K562 (cell line): Measurements from ENCODE around the gene TENT4A. TPM values are rescaled to one million over a fixed set of nuclear protein-coding genes. Genes with fewer than 3 reads are reported as not detected.

Source experiments
- ATAC-seq: fragments of 200-7000 bp; cut with Tn5 transposase; 3 replicates; pipeline ENCODE4 v1.9.1; 2020; ENCODE audit warnings: moderate library complexity
- BruUV-seq: library from RNA; stranded (reverse); fragments of 400-500 nt; replicated peaks from 2 replicates; lab custom pipeline; 2021; lab: Mats Ljungman, UMichigan
- CTCF ChIA-PET: fragments of 300-600 bp; formaldehyde crosslinking; extraction: SDS; loops from one replicate; lab custom pipeline; 2021; ENCODE audit warnings: low intra/inter-chr PET ratio; lab: Yijun Ruan, JAX
- POLR2A ChIA-PET: fragments of 300-600, 350-650 bp; sonication (Branson Sonifier 250); formaldehyde crosslinking; extraction: SDS; loops from one replicate; lab custom pipeline; 2021; ENCODE audit warnings: antibody characterized with exemption, inconsistent platforms; lab: Yijun Ruan, JAX
- DNase-seq, 4 experiments: peaks; one replicate each; pipeline versions ENCODE4 v3.0.0 to v3.0.0-alpha.2; 2011 to 2018; ENCODE audit warnings: low spot score in 3 of 4, mixed read lengths in 3 of 4; ENCODE audit errors: extremely low read depth in 1 of 4
- FAIRE-seq: peaks from 2 replicates; lab custom pipeline; 2011; peaks lifted over from hg19 to GRCh38; lab: Jason Lieb, UNC
- H2AFZ ChIP-seq: 2 replicates; pipeline ENCODE4 v1.6.0; 2011; ENCODE audit warnings: low read depth, low read length, control low read depth, inconsistent platforms
- H3K27ac ChIP-seq: fragments of 200-600 bp; 3 replicates; pipeline ENCODE4 v1.8.0; 2011; ENCODE audit warnings: low read depth, mild to moderate bottlenecking, control low read depth, inconsistent platforms, low read length, moderate library complexity, mixed read lengths; ENCODE audit errors: extremely low read depth
- H3K27me3 ChIP-seq, 2 experiments: fragments of 300-600 bp in 1 of 2; 2 replicates in 1 of 2; 3 replicates in 1 of 2; pipeline versions ENCODE4 v1.6.0 to v1.8.0; 2011; ENCODE audit warnings: inconsistent platforms in 2 of 2, low read length in 2 of 2, mild to moderate bottlenecking in 1 of 2, mixed read lengths in 1 of 2, moderate library complexity in 1 of 2; ENCODE audit not compliant: control insufficient read depth in 2 of 2, insufficient read depth in 2 of 2
- H3K36me3 ChIP-seq: fragments of 300-600 bp; 3 replicates; pipeline ENCODE4 v1.8.0; 2011; ENCODE audit warnings: mild to moderate bottlenecking, low read length, inconsistent platforms; ENCODE audit not compliant: control insufficient read depth, insufficient read depth
- H3K4me1 ChIP-seq, 2 experiments: fragments of 200-600 bp in 1 of 2; replicated peaks in 1 of 2; 2 replicates in 1 of 2; 3 replicates in 1 of 2; pipeline versions ENCODE4 v1.5.1 to v1.8.0; 2011; ENCODE audit warnings: inconsistent platforms in 2 of 2, low read length in 2 of 2, mild to moderate bottlenecking in 1 of 2, mixed read lengths in 1 of 2, moderate library complexity in 1 of 2; ENCODE audit not compliant: control insufficient read depth in 2 of 2, insufficient read depth in 2 of 2
- H3K4me2 ChIP-seq: 2 replicates; pipeline ENCODE4 v1.6.1; 2011; ENCODE audit warnings: low read length, control low read depth, inconsistent platforms, mixed read lengths; ENCODE audit not compliant: insufficient read depth
- H3K4me3 ChIP-seq: fragments of 200-600 bp; sonication (generic), shearing (Covaris generic); 2 replicates; pipeline ENCODE4 v1.5.1; 2016; ENCODE audit warnings: control low read depth, inconsistent platforms
- H3K79me2 ChIP-seq: fragments of 200-600 bp; 3 replicates; pipeline ENCODE4 v1.8.0; 2011; ENCODE audit warnings: low read length, inconsistent platforms; ENCODE audit not compliant: control insufficient read depth, insufficient read depth
- H3K9ac ChIP-seq, 2 experiments: 2 replicates each; pipeline versions ENCODE4 v1.6.0 to v1.6.1; 2011; ENCODE audit warnings: low read depth in 2 of 2, low read length in 2 of 2, control low read depth in 1 of 2, inconsistent platforms in 1 of 2, mild to moderate bottlenecking in 1 of 2, mixed read lengths in 1 of 2; ENCODE audit not compliant: insufficient read depth in 1 of 2
- H3K9me1 ChIP-seq: one replicate; pipeline ENCODE4 v1.6.0; 2011; ENCODE audit warnings: inconsistent platforms, mild to moderate bottlenecking, low read length, moderate library complexity; ENCODE audit not compliant: control insufficient read depth, insufficient read depth
- H3K9me3 ChIP-seq: replicated peaks from 2 replicates; pipeline ENCODE4 v1.5.1; 2011; ENCODE audit warnings: low read depth, low read length, inconsistent platforms; ENCODE audit not compliant: control insufficient read depth, insufficient read depth
- H4K20me1 ChIP-seq: replicated peaks from 2 replicates; pipeline ENCODE4 v1.6.1; 2011; ENCODE audit warnings: low read length, inconsistent platforms, mixed read lengths; ENCODE audit not compliant: control insufficient read depth, insufficient read depth
- CBX8 ChIP-seq: fragments of 200-600 bp; sonication (generic); IDR thresholded peaks from 2 replicates; pipeline ENCODE4 v1.6.1; 2012; ENCODE audit warnings: borderline replicate concordance, mixed run types, low read depth, mild to moderate bottlenecking, moderate library complexity, mixed read lengths, low read length, control low read depth, inconsistent platforms; ENCODE audit not compliant: poor library complexity, severe bottlenecking; ENCODE audit errors: extremely low read depth
- ETV1 ChIP-seq: fragments of 450-650 bp; conservative IDR thresholded peaks from 2 replicates; pipeline ENCODE4 v1.6.1; 2016; ENCODE audit warnings: missing genetic modification characterization, control low read depth, low read depth, missing compliant biosample characterization
- KDM5B ChIP-seq: fragments of 200-600 bp; sonication (generic); IDR thresholded peaks from 2 replicates; pipeline ENCODE4 v1.6.1; 2012; ENCODE audit warnings: low read depth, mild to moderate bottlenecking, moderate library complexity, low read length, control low read depth, inconsistent platforms; ENCODE audit not compliant: insufficient replicate concordance
- KLF1 ChIP-seq: fragments of 450-650 bp; IDR thresholded peaks from 2 replicates; pipeline ENCODE4 v1.6.1; 2016; ENCODE audit warnings: missing genetic modification characterization, missing compliant biosample characterization
- MCM2 ChIP-seq: fragments of 450-650 bp; IDR thresholded peaks from 2 replicates; pipeline ENCODE4 v1.6.1; 2017; ENCODE audit warnings: low read depth, mild to moderate bottlenecking
- NONO ChIP-seq, 2 experiments: fragments of 200-400 bp in 1 of 2; fragments of 450-650 bp in 1 of 2; formaldehyde crosslinking in 1 of 2; IDR thresholded peaks; 2 replicates each; pipeline ENCODE4 v1.6.1; 2017; ENCODE audit warnings: low read depth in 2 of 2, mild to moderate bottlenecking in 2 of 2, moderate library complexity in 2 of 2, low read length in 1 of 2
- OTX1 ChIP-seq: fragments of 450-650 bp; formaldehyde crosslinking; IDR thresholded peaks from 2 replicates; pipeline ENCODE4 v1.4.0; 2022; ENCODE audit warnings: mild to moderate bottlenecking
- SMARCA5 ChIP-seq: fragments of 450-650 bp; IDR thresholded peaks from 2 replicates; pipeline ENCODE4 v1.6.1; 2016
- SMARCC2 ChIP-seq: fragments of 450-650 bp; IDR thresholded peaks from 2 replicates; pipeline ENCODE4 v1.6.1; 2017; ENCODE audit warnings: antibody characterized with exemption, moderate library complexity, mild to moderate bottlenecking, low read depth
- STAG1 ChIP-seq: sonication (generic); formaldehyde crosslinking; IDR thresholded peaks from 2 replicates; pipeline ENCODE4 v1.5.0; 2020; ENCODE audit warnings: missing genetic modification reagents, borderline replicate concordance
- TCF7L2 ChIP-seq: fragments of 150-350 bp; IDR thresholded peaks from 2 replicates; pipeline ENCODE4 v1.6.1; 2016; ENCODE audit warnings: low read depth, mild to moderate bottlenecking, low read length, moderate library complexity
- ZBTB17 ChIP-seq: fragments of 450-650 bp; formaldehyde crosslinking; IDR thresholded peaks from 2 replicates; pipeline ENCODE4 v1.4.0; 2020; ENCODE audit warnings: mild to moderate bottlenecking
- ZNF3 ChIP-seq: fragments of 250-450 bp; sonication (Bioruptor Pico); IDR thresholded peaks from 2 replicates; pipeline ENCODE4 v1.5.0; 2021; ENCODE audit warnings: mild to moderate bottlenecking, moderate library complexity
- WGBS: fragments of 100-300 bp; shearing (Covaris generic); methylation state at CpG from one replicate; pipeline ENCODE4 v1.1.6; 2016; ENCODE audit warnings: low coverage, mixed read lengths; ENCODE audit not compliant: insufficient coverage; ENCODE audit errors: missing lambda C conversion rate; 5-methylcytosine and 5-hydroxymethylcytosine counted together
- in situ Hi-C: fragments of 300-500 bp; cut with MboI; formaldehyde crosslinking; loops from 4 replicates; pipeline ENCODE4 v1.15.0; 2018; ENCODE audit warnings: inconsistent platforms, mixed read lengths
- intact Hi-C: fragments of 100-400 bp; cut with micrococcal nuclease; formaldehyde crosslinking; loops from 2 replicates; pipeline ENCODE4 v1.14.2; 2022
- polyA plus RNA-seq, 8 experiments: library from polyadenylated mRNA; depleted of rRNA in 4 of 8; stranded (reverse) in 5 of 8; unstranded in 3 of 8; fragments of >200 nt; fragmentation: Nextera tagmentation in 2 of 8; fragmentation: Illumina TruSeq in 1 of 8; extraction: Ambion mirVana in 2 of 8; extraction: Trizol in 1 of 8; gene quantifications; 2 replicates each; pipeline versions ENCODE4 v1.2.1 to v1.2.3, GENCODE V29; 2011 to 2014; ENCODE audit warnings: inconsistent platforms in 1 of 8, missing spikeins in 1 of 8
- total RNA-seq, 7 experiments: library from RNA; depleted of rRNA in 6 of 7; stranded (reverse); fragments of >200 nt in 6 of 7; fragmentation: Illumina TruSeq in 2 of 7; extraction: Trizol in 2 of 7; gene quantifications; 2 replicates each; pipeline versions ENCODE4 v1.2.1 to v1.2.3, GENCODE V29; 2011 to 2021; ENCODE audit warnings: low replicate concordance in 1 of 7
- TF ChIP-seq, protein P1 (sequence below): fragments of 450-650 bp; formaldehyde crosslinking; IDR thresholded peaks from 2 replicates; pipeline ENCODE4 v1.4.0; 2020; ENCODE audit warnings: mild to moderate bottlenecking, moderate library complexity
- TF ChIP-seq, protein P2 (sequence below): fragments of 250-450 bp; sonication (Bioruptor Pico); IDR thresholded peaks from 2 replicates; pipeline ENCODE4 v1.8.0; 2022; ENCODE audit warnings: inconsistent platforms, mild to moderate bottlenecking, moderate library complexity, borderline replicate concordance
- TF ChIP-seq, protein P3 (sequence below): IDR thresholded peaks from 2 replicates; pipeline ENCODE4 v1.6.1; 2012; ENCODE audit warnings: low read depth, low read length, improper control_type of control experiment, borderline replicate concordance

Gene TENT4A
- total and polyA plus RNA-seq, 9 of the 15 experiments (the other 6 are each of a cell fraction or from before 2014, with no cell fraction given), result 1.3 to 27.3 (median 13.0) TPM

DNA sequence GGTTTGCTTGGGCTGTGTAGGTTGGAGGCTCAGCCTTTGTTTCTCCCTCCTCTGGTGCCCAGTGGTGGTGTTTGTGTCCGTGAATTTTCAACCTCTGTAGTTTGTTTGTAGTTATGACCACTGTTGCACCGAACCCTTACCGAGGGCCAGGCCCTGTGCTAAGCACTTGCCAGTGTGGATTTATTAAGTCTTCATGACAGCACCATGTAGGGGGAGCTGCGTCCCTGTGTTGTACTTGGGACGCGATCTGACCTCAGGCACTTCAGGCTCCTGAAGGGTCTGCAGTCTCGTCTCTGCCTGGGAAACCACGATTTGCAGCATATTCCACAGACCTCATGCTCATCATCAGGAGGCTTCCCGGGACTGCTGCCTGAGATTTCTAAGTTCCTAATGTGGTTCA is 12.8 kb downstream of the TENT4A start:
- POLR2A ChIA-PET, result interaction anchor here (0.6 to 0.7 kb wide), 2 partner anchors 19 to 196 kb away, joined by 3 read pairs; no protein-coding TSS in a partner anchor
- ATAC-seq, result no peak
- CTCF ChIA-PET, result no interaction called here
- H3K9me1 ChIP-seq, result peaks cover 15% of the 10 kb centered on the region
- H3K4me2 ChIP-seq, result no peak overlapping the region
- H3K27me3 ChIP-seq, result no peaks in the 10 kb centered on the region
- no peaks in the 10 kb centered on the region for H3K9me3 ChIP-seq
- in situ Hi-C loops, result loop anchor here (25.0 kb wide), 1 partner anchor 1239 kb away; no protein-coding TSS in a partner anchor
- no peak overlapping the region for H3K4me3 ChIP-seq
- no peak overlapping the region for H2AFZ ChIP-seq
- peaks cover 66% of the 10 kb centered on the region for H4K20me1 ChIP-seq
- peaks cover 68% of the 10 kb centered on the region; the same call in 2 of the 3 replicates for H3K36me3 ChIP-seq
- no peak for TF ChIP-seq KDM5B
- TF ChIP-seq KLF1 (tag), result no peak
- TF ChIP-seq OTX1 (CRISPR knock-in tag), result no peak
- TF ChIP-seq ETV1 (tag), result no peak
- no peak for TF ChIP-seq STAG1 (CRISPR knock-in tag)
- TF ChIP-seq, protein P1, sequence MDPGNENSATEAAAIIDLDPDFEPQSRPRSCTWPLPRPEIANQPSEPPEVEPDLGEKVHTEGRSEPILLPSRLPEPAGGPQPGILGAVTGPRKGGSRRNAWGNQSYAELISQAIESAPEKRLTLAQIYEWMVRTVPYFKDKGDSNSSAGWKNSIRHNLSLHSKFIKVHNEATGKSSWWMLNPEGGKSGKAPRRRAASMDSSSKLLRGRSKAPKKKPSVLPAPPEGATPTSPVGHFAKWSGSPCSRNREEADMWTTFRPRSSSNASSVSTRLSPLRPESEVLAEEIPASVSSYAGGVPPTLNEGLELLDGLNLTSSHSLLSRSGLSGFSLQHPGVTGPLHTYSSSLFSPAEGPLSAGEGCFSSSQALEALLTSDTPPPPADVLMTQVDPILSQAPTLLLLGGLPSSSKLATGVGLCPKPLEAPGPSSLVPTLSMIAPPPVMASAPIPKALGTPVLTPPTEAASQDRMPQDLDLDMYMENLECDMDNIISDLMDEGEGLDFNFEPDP (CRISPR knock-in tag), result no peak
- no peak for TF ChIP-seq SMARCA5
- TF ChIP-seq, protein P2, sequence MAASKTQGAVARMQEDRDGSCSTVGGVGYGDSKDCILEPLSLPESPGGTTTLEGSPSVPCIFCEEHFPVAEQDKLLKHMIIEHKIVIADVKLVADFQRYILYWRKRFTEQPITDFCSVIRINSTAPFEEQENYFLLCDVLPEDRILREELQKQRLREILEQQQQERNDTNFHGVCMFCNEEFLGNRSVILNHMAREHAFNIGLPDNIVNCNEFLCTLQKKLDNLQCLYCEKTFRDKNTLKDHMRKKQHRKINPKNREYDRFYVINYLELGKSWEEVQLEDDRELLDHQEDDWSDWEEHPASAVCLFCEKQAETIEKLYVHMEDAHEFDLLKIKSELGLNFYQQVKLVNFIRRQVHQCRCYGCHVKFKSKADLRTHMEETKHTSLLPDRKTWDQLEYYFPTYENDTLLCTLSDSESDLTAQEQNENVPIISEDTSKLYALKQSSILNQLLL, result no peak
- TF ChIP-seq NONO (IDR thresholded peaks at IDR 0.05; ENCODE audit: low read depth in 2 of 2, low read length in 1 of 2), result no peak
- TF ChIP-seq TCF7L2, result no peak
- TF ChIP-seq CBX8, result no peak
- TF ChIP-seq MCM2, result no peak
- no peak for TF ChIP-seq SMARCC2
- TF ChIP-seq, protein P3, sequence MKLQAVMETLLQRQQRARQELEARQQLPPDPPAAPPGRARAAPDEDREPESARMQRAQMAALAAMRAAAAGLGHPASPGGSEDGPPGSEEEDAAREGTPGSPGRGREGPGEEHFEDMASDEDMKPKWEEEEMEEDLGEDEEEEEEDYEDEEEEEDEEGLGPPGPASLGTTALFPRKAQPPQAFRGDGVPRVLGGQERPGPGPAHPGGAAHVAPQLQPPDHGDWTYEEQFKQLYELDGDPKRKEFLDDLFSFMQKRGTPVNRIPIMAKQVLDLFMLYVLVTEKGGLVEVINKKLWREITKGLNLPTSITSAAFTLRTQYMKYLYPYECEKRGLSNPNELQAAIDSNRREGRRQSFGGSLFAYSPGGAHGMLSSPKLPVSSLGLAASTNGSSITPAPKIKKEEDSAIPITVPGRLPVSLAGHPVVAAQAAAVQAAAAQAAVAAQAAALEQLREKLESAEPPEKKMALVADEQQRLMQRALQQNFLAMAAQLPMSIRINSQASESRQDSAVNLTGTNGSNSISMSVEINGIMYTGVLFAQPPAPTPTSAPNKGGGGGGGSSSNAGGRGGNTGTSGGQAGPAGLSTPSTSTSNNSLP, result no peak
- no peak for TF ChIP-seq ZNF3 (CRISPR knock-in tag)
- no peak for TF ChIP-seq ZBTB17 (CRISPR knock-in tag)
- TF ChIP-seq, all 486 proteins: peak for 0
- no peak overlapping the region for H3K27ac ChIP-seq
- peaks cover 97% of the 10 kb centered on the region for H3K79me2 ChIP-seq
- intact Hi-C loops, result no loop called here
- 86% methylated on average over 9 of the region's 9 CpGs for WGBS
- no peak for FAIRE-seq
- H3K4me1 ChIP-seq, result peaks cover 6 to 19% of the 10 kb centered on the region in 2 experiments; a peak in 4 of 5 replicates
- no peak for DNase-seq
- H3K9ac ChIP-seq, result no peak overlapping the region; a peak in 1 of 4 replicates
- no TSS peak for BruUV-seq
